NCI-H748 treated with DMSO at 0.1 percent for 48 hours (cell line): ENCODE measurements around the gene MCOLN1.
A peak's percentile ranks its signal among the peaks of the same experiment; 100 is the strongest.
"Not testable (repeated sequence)": the region's sequence is repeated elsewhere in the genome, so short reads cannot be mapped to it uniquely, and the experiment has no call there.

Experiments used
- DNase-seq: peaks from one replicate; lab custom pipeline; 2025; lab: John Stamatoyannopoulos, UW

Gene MCOLN1

GRCh38 chr19:7524992-7525739, 2.7 kb downstream of the MCOLN1 start:
- DNase-seq: no peak

GRCh38 chr19:7526059-7526929, 3.9 kb downstream of the MCOLN1 start:
- no peak for DNase-seq

GRCh38 chr19:7527516-7528191, 5.2 kb downstream of the MCOLN1 start:
- DNase-seq: no peak

- DNase-seq: no peak
Observed at GRCh38 chr19:7528192-7528519, 5.7 kb downstream of the MCOLN1 start.

GRCh38 chr19:7528522-7529245, 6.3 kb downstream of the MCOLN1 start:
- no peak for DNase-seq

- DNase-seq: no peak
Observed at GRCh38 chr19:7529246-7529600, 6.8 kb downstream of the MCOLN1 start.

GRCh38 chr19:7529610-7530490, 7.4 kb downstream of the MCOLN1 start:
- DNase-seq: no peak

- DNase-seq: no peak
Observed at GRCh38 chr19:7533281-7533885, 11.0 kb downstream of the MCOLN1 start.

GRCh38 chr19:7533925-7534480, 11.6 kb downstream of the MCOLN1 start:
- DNase-seq: peak; percentile 27

- no peak for DNase-seq
Observed at GRCh38 chr19:7534531-7535046, 12.2 kb downstream of the MCOLN1 start.

- DNase-seq: peak; percentile 49
Observed at GRCh38 chr19:7535047-7535997, 12.9 kb downstream of the MCOLN1 start, which contains the start of gene PNPLA6. TSS of gene PNPLA6 (plus strand) at chr19:7535717. CDS start at chr19:7535789, 72 bp downstream.

GRCh38 chr19:7535998-7536695, 13.7 kb downstream of the MCOLN1 start:
- DNase-seq: no peak

GRCh38 chr19:7538990-7539389, 16.6 kb downstream of the MCOLN1 start:
- not testable (repeated sequence) for DNase-seq

GRCh38 chr19:7539827-7540425, 17.5 kb downstream of the MCOLN1 start:
- DNase-seq: no peak

GRCh38 chr19:7540761-7541474, 18.5 kb downstream of the MCOLN1 start:
- DNase-seq: no peak

GRCh38 chr19:7541475-7541824, 19.0 kb downstream of the MCOLN1 start:
- DNase-seq: no peak

- no peak for DNase-seq
Observed at GRCh38 chr19:7541828-7542443, 19.5 kb downstream of the MCOLN1 start.
